ENCODE data around the gene RIPOR2. TPM values are rescaled to one million over a fixed set of nuclear protein-coding genes. Genes with fewer than 3 reads are reported as not detected.

Gene RIPOR2
- polyA plus RNA-seq, 3 donors = 154 to 181 (median 179) TPM

- peaks cover 90% of the 10 kb centered on the region for H3K4me1 Mint-ChIP-seq
- peak overlapping the region; percentile 88 to 96 for H3K4me3 Mint-ChIP-seq
- Histone ChIP-seq H3K9ac (ENCODE audit: insufficient read depth, low read length, poor library complexity, severe bottlenecking) (no peak overlapping the region), H3K36me3 (replicated peaks in 1 of 2; ENCODE audit: control insufficient read depth in 1 of 2, insufficient read depth in 2 of 2, low read length in 2 of 2) (peaks cover 17 to 60% of the 10 kb centered on the region in 2 donors), H3K27me3 (ENCODE audit: control insufficient read depth in 2 of 2, insufficient read depth in 2 of 2, low read length in 2 of 2) (no peaks in the 10 kb centered on the region), H4K20me1 (ENCODE audit: insufficient read depth, low read length) (peaks cover 100% of the 10 kb centered on the region), H3K9me3 (replicated peaks in 1 of 2; ENCODE audit: control insufficient read depth in 1 of 2, insufficient read depth in 1 of 2, low read length in 2 of 2) (no peaks in the 10 kb centered on the region), H2AFZ (ENCODE audit: insufficient read depth, low read depth, low read length, poor library complexity, severe bottlenecking) (no peak overlapping the region), H3K4me1 (ENCODE audit: control insufficient read depth in 1 of 2, insufficient read depth in 2 of 2, low read length in 2 of 2) (peaks cover 73 to 78% of the 10 kb centered on the region in 2 donors), H3K4me3 (replicated peaks in 1 of 3; ENCODE audit: low read depth in 2 of 3, low read length in 3 of 3) (peak overlapping the region in 1 of 3 experiments; percentile 76), H3K79me2 (ENCODE audit: insufficient read depth, low read length) (peaks cover 100% of the 10 kb centered on the region), H3K4me2 (replicated peaks; ENCODE audit: extremely low read depth, low read length, poor library complexity, severe bottlenecking) (peak overlapping the region; percentile 74), H3K27ac (ENCODE audit: low read depth in 1 of 2, low read length in 2 of 2) (peak overlapping the region; percentile 50 to 71)
- peak overlapping the region; percentile 84 to 95 (median 94) for H3K27ac Mint-ChIP-seq
- DNase-seq = no peak
- H3K27me3 Mint-ChIP-seq (ENCODE audit: low read depth in 3 of 3) = no peaks in the 10 kb centered on the region
- no CpG with 5 or more reads among the region's 4 CpGs for WGBS (ENCODE audit: insufficient coverage)
- H3K9me3 Mint-ChIP-seq = peaks cover 0 to 2% (median 2%) of the 10 kb centered on the region in 7 donors
- H3K36me3 Mint-ChIP-seq = peaks cover 65 to 78% of the 10 kb centered on the region in 2 donors
- intact Hi-C loops (cut with micrococcal nuclease) = no loop called here
- no peak for TF ChIP-seq CTCF (IDR thresholded peaks at IDR 0.05)
These were observed 27.1 kb downstream of the RIPOR2 start for GRCh38 chr6:24908650-24909035.

DNA sequence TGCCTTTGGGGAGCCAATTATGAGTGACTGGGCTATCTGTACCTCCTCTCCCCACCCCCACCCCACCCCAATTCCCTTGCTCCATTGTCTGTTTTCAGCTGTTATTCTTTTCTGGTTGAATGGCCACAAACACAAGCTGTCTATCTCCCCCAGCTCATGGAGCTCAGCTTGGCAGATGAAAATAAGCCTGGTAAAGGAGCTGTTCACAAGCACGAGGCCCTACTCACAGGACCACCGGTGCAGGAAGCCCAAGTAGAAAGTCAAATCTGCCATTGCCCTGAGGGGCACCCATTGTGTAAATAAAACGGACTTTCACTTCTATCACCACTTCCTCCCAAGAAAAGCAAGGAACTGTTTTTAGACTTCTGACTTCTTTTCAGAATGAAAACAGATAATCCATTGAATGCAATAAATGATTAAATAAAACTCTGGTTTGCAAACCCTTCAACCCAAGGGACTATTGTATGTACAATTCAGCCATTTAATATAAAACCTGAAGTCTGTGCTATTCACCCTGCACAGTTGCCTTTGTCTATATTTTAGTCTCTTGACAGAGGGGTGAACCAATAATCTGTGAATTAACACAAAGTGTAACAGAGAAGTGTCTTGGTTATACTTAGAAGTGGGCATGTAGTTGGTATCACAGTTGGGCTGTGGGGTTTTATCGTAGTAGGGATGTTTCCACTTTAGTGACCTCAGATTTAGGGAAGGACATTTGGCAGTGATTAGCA is 27.7 kb downstream of the RIPOR2 start:
- peak overlapping the region in 1 of 3 experiments; percentile 76 for H3K4me3 ChIP-seq (replicated peaks in 1 of 3; ENCODE audit: low read depth in 2 of 3, low read length in 3 of 3)
- peaks cover 63 to 78% of the 10 kb centered on the region in 2 donors for H3K36me3 Mint-ChIP-seq
- H3K79me2 ChIP-seq (ENCODE audit: insufficient read depth, low read length) = peaks cover 100% of the 10 kb centered on the region
- H3K4me1 Mint-ChIP-seq = peaks cover 90% of the 10 kb centered on the region
- peak overlapping the region; percentile 74 for H3K4me2 ChIP-seq (replicated peaks; ENCODE audit: extremely low read depth, low read length, poor library complexity, severe bottlenecking)
- H4K20me1 ChIP-seq (ENCODE audit: insufficient read depth, low read length) = peaks cover 100% of the 10 kb centered on the region
- DNase-seq = peak in 1 of 3 donors; percentile 35
- H2AFZ ChIP-seq (ENCODE audit: insufficient read depth, low read depth, low read length, poor library complexity, severe bottlenecking) = no peak overlapping the region
- peak overlapping the region; percentile 84 to 95 (median 92) for H3K27ac Mint-ChIP-seq
- H3K27ac ChIP-seq (ENCODE audit: low read depth in 1 of 2, low read length in 2 of 2) = peak overlapping the region; percentile 50 to 71
- peaks cover 67 to 73% of the 10 kb centered on the region in 2 donors for H3K4me1 ChIP-seq (ENCODE audit: control insufficient read depth in 1 of 2, insufficient read depth in 2 of 2, low read length in 2 of 2)
- TF ChIP-seq CTCF (IDR thresholded peaks at IDR 0.05) = no peak
- WGBS (ENCODE audit: insufficient coverage) = 0% methylated on average over 4 of the region's 4 CpGs
- no peaks in the 10 kb centered on the region for H3K27me3 ChIP-seq (ENCODE audit: control insufficient read depth in 2 of 2, insufficient read depth in 2 of 2, low read length in 2 of 2)
- H3K9me3 ChIP-seq (replicated peaks in 1 of 2; ENCODE audit: control insufficient read depth in 1 of 2, insufficient read depth in 1 of 2, low read length in 2 of 2) = no peaks in the 10 kb centered on the region
- peaks cover 0 to 3% (median 2%) of the 10 kb centered on the region in 7 donors for H3K9me3 Mint-ChIP-seq
- H3K4me3 Mint-ChIP-seq = peak overlapping the region; percentile 2 to 65
- H3K27me3 Mint-ChIP-seq (ENCODE audit: low read depth in 3 of 3) = no peaks in the 10 kb centered on the region
- H3K9ac ChIP-seq (ENCODE audit: insufficient read depth, low read length, poor library complexity, severe bottlenecking) = no peak overlapping the region
- peaks cover 17 to 59% of the 10 kb centered on the region in 2 donors for H3K36me3 ChIP-seq (replicated peaks in 1 of 2; ENCODE audit: control insufficient read depth in 1 of 2, insufficient read depth in 2 of 2, low read length in 2 of 2)
- intact Hi-C loops (cut with micrococcal nuclease) = no loop called here

Data from CD14-positive monocyte (primary cell).